DOHH2 (cell line): ENCODE data around the gene NRGN.

ENCODE experiments used
- CTCF ChIP-seq: fragments of 200-600 bp; sonication (generic); IDR thresholded peaks from one replicate; pipeline ENCODE4 v1.5.1; 2014; ENCODE audit warnings: antibody characterized with exemption, mild to moderate bottlenecking, low read depth, low read length; ENCODE audit not compliant: poor library complexity, severe bottlenecking
- EZH2phosphoT487 ChIP-seq: fragments of 200-600 bp; sonication (generic); IDR thresholded peaks from 2 replicates; pipeline ENCODE4 v1.6.1; 2017; ENCODE audit warnings: borderline replicate concordance, mild to moderate bottlenecking, antibody characterized with exemption, low read length, moderate library complexity, mixed read lengths

GRCh38 chr11:124779568-124779967 is 39.8 kb downstream of the NRGN start:
- no peak for TF ChIP-seq CTCF
- no peak for TF ChIP-seq EZH2phosphoT487
